HepG2 (cell line): ENCODE data around the gene DUSP8. TPM values are rescaled to one million over a fixed set of nuclear protein-coding genes. Genes with fewer than 3 reads are reported as not detected.

Experiments used
- AGO2 ChIP-seq: fragments of 200-400 bp; formaldehyde crosslinking; optimal IDR thresholded peaks from 2 replicates; pipeline ENCODE3; 2017; ENCODE audit warnings: mild to moderate bottlenecking, low read depth, low read length, moderate library complexity
- ERF ChIP-seq: IDR thresholded peaks from 2 replicates; pipeline ENCODE4 v1.6.1; 2018; ENCODE audit warnings: missing biosample characterization, missing genetic modification reagents
- GABPB1 ChIP-seq: IDR thresholded peaks from 2 replicates; pipeline ENCODE4 v1.6.1; 2016; ENCODE audit warnings: mild to moderate bottlenecking, missing genetic modification reagents, moderate library complexity, missing compliant biosample characterization
- HMG20A ChIP-seq: IDR thresholded peaks from 2 replicates; pipeline ENCODE4 v1.6.1; 2016; ENCODE audit warnings: borderline replicate concordance
- HNF4A ChIP-seq: sonication (generic); formaldehyde crosslinking; IDR thresholded peaks from 2 replicates; pipeline ENCODE4 v1.4.0; 2020; ENCODE audit warnings: missing genetic modification reagents
- HOXA7 ChIP-seq: sonication (generic); formaldehyde crosslinking; IDR thresholded peaks from 2 replicates; pipeline ENCODE4 v1.8.1; 2022; ENCODE audit warnings: mild to moderate bottlenecking, missing genetic modification reagents, moderate library complexity
- ISL2 ChIP-seq: sonication (generic); formaldehyde crosslinking; IDR thresholded peaks from 2 replicates; pipeline ENCODE4 v1.5.0; 2020; ENCODE audit warnings: missing genetic modification reagents
- MAFK ChIP-seq, 2 experiments: IDR thresholded peaks in 1 of 2; conservative IDR thresholded peaks in 1 of 2; 2 replicates each; pipeline ENCODE4 v1.6.1; 2011; ENCODE audit warnings: improper control_type of control experiment in 2 of 2, low read length in 2 of 2
- MED1 ChIP-seq: sonication (generic); formaldehyde crosslinking; IDR thresholded peaks from 2 replicates; pipeline ENCODE4 v1.4.0; 2020; ENCODE audit warnings: missing genetic modification reagents
- MED13 ChIP-seq: sonication (generic); formaldehyde crosslinking; IDR thresholded peaks from 2 replicates; pipeline ENCODE4 v1.5.0; 2020; ENCODE audit warnings: missing genetic modification reagents
- MYC ChIP-seq: sonication (generic); formaldehyde crosslinking; IDR thresholded peaks from 2 replicates; pipeline ENCODE4 v1.9.0; 2021; ENCODE audit warnings: missing genetic modification reagents, borderline replicate concordance
- PAXIP1 ChIP-seq: sonication (generic); formaldehyde crosslinking; conservative IDR thresholded peaks from 2 replicates; pipeline ENCODE4 v1.4.0; 2020; ENCODE audit warnings: mild to moderate bottlenecking, missing genetic modification reagents, moderate library complexity
- TEAD3 ChIP-seq: optimal IDR thresholded peaks from 2 replicates; pipeline ENCODE3; 2016; ENCODE audit warnings: borderline replicate concordance
- TOPORS ChIP-seq: sonication (generic); formaldehyde crosslinking; IDR thresholded peaks from 2 replicates; pipeline ENCODE4 v1.8.0; 2023; ENCODE audit warnings: mild to moderate bottlenecking, missing genetic modification reagents
- U2AF2 ChIP-seq: fragments of 200-400 bp; formaldehyde crosslinking; IDR thresholded peaks from 2 replicates; pipeline ENCODE4 v1.6.1; 2017; ENCODE audit warnings: low read depth, mild to moderate bottlenecking, low read length
- ZBTB7A ChIP-seq: sonication (generic); formaldehyde crosslinking; IDR thresholded peaks from 2 replicates; pipeline ENCODE4 v1.8.0; 2022; ENCODE audit warnings: mild to moderate bottlenecking, missing genetic modification reagents
- ZFY ChIP-seq: sonication (generic); formaldehyde crosslinking; IDR thresholded peaks from 2 replicates; pipeline ENCODE4 v1.4.0; 2020; ENCODE audit warnings: missing genetic modification reagents
- ZKSCAN8 ChIP-seq: IDR thresholded peaks from 2 replicates; pipeline ENCODE4 v1.6.1; 2016; ENCODE audit warnings: borderline replicate concordance, missing genetic modification reagents, missing compliant biosample characterization
- ZNF687 ChIP-seq: sonication (generic); formaldehyde crosslinking; IDR thresholded peaks from 2 replicates; pipeline ENCODE4 v1.5.1; 2020; ENCODE audit warnings: mild to moderate bottlenecking, missing genetic modification reagents, moderate library complexity
- ZNF691 ChIP-seq: sonication (generic); formaldehyde crosslinking; IDR thresholded peaks from 2 replicates; pipeline ENCODE4 v1.4.0; 2020; ENCODE audit warnings: missing genetic modification reagents, low read depth, mild to moderate bottlenecking, borderline replicate concordance
- ZNF747 ChIP-seq: sonication (generic); formaldehyde crosslinking; IDR thresholded peaks from 2 replicates; pipeline ENCODE4 v1.8.1; 2023; ENCODE audit warnings: missing genetic modification reagents, mild to moderate bottlenecking, borderline replicate concordance
- ZSCAN29 ChIP-seq: sonication (generic); formaldehyde crosslinking; conservative IDR thresholded peaks from 2 replicates; pipeline ENCODE4 v1.4.0; 2020; ENCODE audit warnings: mild to moderate bottlenecking, missing genetic modification reagents
- polyA plus RNA-seq, 8 experiments: library from polyadenylated mRNA; depleted of rRNA in 3 of 8; stranded (reverse) in 7 of 8; unstranded in 1 of 8; fragments of >200 nt; fragmentation: Illumina TruSeq in 4 of 8; extraction: Trizol in 4 of 8; gene quantifications; 2 replicates each; pipeline versions ENCODE4 v1.2.1 to v1.2.3, GENCODE V29; 2011 to 2016; ENCODE audit warnings: low read depth in 4 of 8, missing spikeins in 1 of 8, mixed read lengths in 1 of 8; ENCODE audit not compliant: insufficient read depth in 1 of 8
- total RNA-seq, 5 experiments: library from RNA; depleted of rRNA; stranded (reverse); fragments of >200 nt; fragmentation: Illumina TruSeq; extraction: Trizol; gene quantifications; 2 replicates each; pipeline ENCODE4 v1.2.3, GENCODE V29; 2016; ENCODE audit warnings: low read depth in 1 of 5

DUSP8 gene
- total and polyA plus RNA-seq, 2 of the 13 experiments (the other 11 are each of a cell fraction or from before 2014, with no cell fraction given) = 1.8 to 8.0 TPM

GRCh38 chr11:1570896-1571759 lies 943 bp downstream of the DUSP8 start (continued):
- TF ChIP-seq PAXIP1 (CRISPR knock-in tag) (no peak), HMG20A (CRISPR knock-in tag) (no peak), ZNF691 (no peak), MYC (CRISPR knock-in tag) (0 out of 2 replicates have a peak, but pooled peaks have one; percentile 14), HNF4A (no peak), MED13 (CRISPR knock-in tag) (0 out of 2 replicates have a peak, but pooled peaks have one; percentile 27), ZFY (0 out of 2 replicates have a peak, but pooled peaks have one; percentile 18), ISL2 (no peak), MED1 (CRISPR knock-in tag) (no peak), ZNF747 (CRISPR knock-in tag) (no peak), AGO2 (peak; percentile 32), MAFK (conservative IDR thresholded peaks at IDR 0.05 in 1 of 2, IDR thresholded peaks at IDR 0.05 in 1 of 2; ENCODE audit: low read length in 2 of 2) (no peak), ZSCAN29 (CRISPR knock-in tag) (no peak), ERF (CRISPR knock-in tag) (no peak), ZBTB7A (CRISPR knock-in tag) (0 out of 2 replicates have a peak, but pooled peaks have one; percentile 42), ZKSCAN8 (CRISPR knock-in tag) (no peak), U2AF2 (no peak), TEAD3 (CRISPR knock-in tag) (no peak), HOXA7 (CRISPR knock-in tag) (no peak), ZNF687 (CRISPR knock-in tag) (peak; percentile 54), GABPB1 (peak; percentile 38; the same call in 1 of the 2 replicates), TOPORS (CRISPR knock-in tag) (no peak)
